Measurements from ENCODE around the gene SLC2A8.
A peak's percentile ranks its signal among the peaks of the same experiment; 100 is the strongest.

The SLC2A8 gene

DNA sequence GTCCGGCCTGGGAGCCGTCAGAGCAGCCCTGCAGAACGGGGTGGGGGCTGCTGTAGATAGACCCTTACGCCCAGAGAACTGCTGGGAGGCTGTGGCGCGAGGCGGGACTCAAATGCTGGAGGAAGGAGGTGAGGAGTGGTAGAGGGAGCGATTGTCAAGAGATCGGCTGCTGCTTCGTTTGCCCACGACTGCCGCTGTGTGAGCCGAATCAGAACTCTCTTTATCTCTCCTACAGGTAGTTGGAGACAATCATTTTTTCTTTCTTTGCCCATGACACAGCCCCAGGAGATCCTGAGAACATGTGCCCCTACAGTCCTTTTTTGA lies 27.7 kb downstream of the SLC2A8 start:
- Mint-ChIP-seq H3K9me3 (ENCODE audit: low read depth) (no peaks in the 10 kb centered on the region), H3K4me1 (ENCODE audit: low read depth) (peaks cover 44% of the 10 kb centered on the region), H3K27me3 (no peaks in the 10 kb centered on the region), H3K27ac (peak overlapping the region; percentile 99), H3K4me3 (peak overlapping the region; percentile 98), H3K36me3 (peaks cover 9% of the 10 kb centered on the region)

GRCh38 chr9:127426756-127427155 lies 29.8 kb downstream of the SLC2A8 start:
- Mint-ChIP-seq H3K27ac (peak overlapping the region; percentile 92), H3K9me3 (ENCODE audit: low read depth) (no peaks in the 10 kb centered on the region), H3K27me3 (no peaks in the 10 kb centered on the region), H3K4me3 (peak overlapping the region; percentile 98), H3K36me3 (peaks cover 20% of the 10 kb centered on the region), H3K4me1 (ENCODE audit: low read depth) (peaks cover 44% of the 10 kb centered on the region)

DNA sequence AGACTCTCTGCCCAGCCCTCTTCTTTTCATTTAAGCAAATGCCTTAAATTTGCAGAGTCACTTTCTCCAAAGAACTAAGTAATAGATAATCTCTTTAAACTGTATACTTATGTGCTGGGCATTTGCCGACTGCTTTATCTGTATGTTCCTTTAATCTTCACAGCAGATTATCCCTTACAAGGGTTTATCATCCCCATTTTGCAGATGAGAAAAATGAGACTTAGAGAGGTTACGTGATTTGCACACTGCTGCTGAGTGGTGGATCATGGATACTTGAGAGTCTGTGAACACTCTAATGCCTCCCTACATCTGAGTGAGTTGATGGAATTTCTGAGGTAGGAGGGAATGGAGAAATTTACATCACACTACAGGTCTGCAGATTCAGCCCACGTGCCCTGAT lies 31.4 kb downstream of the SLC2A8 start:
- peaks cover 23% of the 10 kb centered on the region for H3K36me3 Mint-ChIP-seq
- H3K9me3 Mint-ChIP-seq (ENCODE audit: low read depth), result no peaks in the 10 kb centered on the region
- H3K27me3 Mint-ChIP-seq, result no peaks in the 10 kb centered on the region
- H3K4me1 Mint-ChIP-seq (ENCODE audit: low read depth), result peaks cover 41% of the 10 kb centered on the region
- peak overlapping the region; percentile 58 for H3K4me3 Mint-ChIP-seq
- peak overlapping the region; percentile 41 for H3K27ac Mint-ChIP-seq

- Mint-ChIP-seq H3K4me3 (no peak overlapping the region), H3K27me3 (no peaks in the 10 kb centered on the region), H3K9me3 (ENCODE audit: low read depth) (no peaks in the 10 kb centered on the region), H3K27ac (peak overlapping the region; percentile 8), H3K36me3 (peaks cover 32% of the 10 kb centered on the region), H3K4me1 (ENCODE audit: low read depth) (peaks cover 33% of the 10 kb centered on the region)
Measured at GRCh38 chr9:127430415-127430814, 33.4 kb downstream of the SLC2A8 start.

GRCh38 chr9:127437497-127438264 lies 40.7 kb downstream of the SLC2A8 start:
- H3K9me3 Mint-ChIP-seq (ENCODE audit: low read depth), result no peaks in the 10 kb centered on the region
- peaks cover 11% of the 10 kb centered on the region for H3K4me1 Mint-ChIP-seq (ENCODE audit: low read depth)
- peaks cover 20% of the 10 kb centered on the region for H3K36me3 Mint-ChIP-seq
- H3K27me3 Mint-ChIP-seq, result no peaks in the 10 kb centered on the region
- peak overlapping the region; percentile 50 for H3K27ac Mint-ChIP-seq
- peak overlapping the region; percentile 7 for H3K4me3 Mint-ChIP-seq

DNA sequence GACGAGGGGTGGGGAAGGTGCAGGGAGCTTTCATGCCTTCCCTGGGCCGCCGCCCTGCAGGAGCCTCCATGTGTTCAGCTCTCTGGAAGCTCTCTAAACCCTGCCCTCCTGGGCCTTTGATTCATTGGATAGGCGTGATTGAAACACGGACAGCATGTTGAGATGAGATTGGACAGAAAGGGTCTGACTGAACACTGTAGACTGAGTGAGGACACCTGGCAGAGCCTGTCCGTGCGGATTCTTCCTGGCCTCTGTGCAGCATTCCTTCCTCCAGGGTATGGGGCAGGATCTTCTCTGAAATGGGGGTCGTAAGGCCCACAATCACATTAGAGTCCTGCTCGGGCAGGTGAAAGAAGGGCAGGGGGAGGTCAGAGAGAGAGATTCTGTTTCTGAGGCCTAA lies 41.4 kb downstream of the SLC2A8 start:
- peaks cover 20% of the 10 kb centered on the region for H3K36me3 Mint-ChIP-seq
- no peak overlapping the region for H3K27ac Mint-ChIP-seq
- H3K4me1 Mint-ChIP-seq (ENCODE audit: low read depth), result peaks cover 11% of the 10 kb centered on the region
- no peaks in the 10 kb centered on the region for H3K9me3 Mint-ChIP-seq (ENCODE audit: low read depth)
- H3K27me3 Mint-ChIP-seq, result no peaks in the 10 kb centered on the region
- H3K4me3 Mint-ChIP-seq, result no peak overlapping the region

GRCh38 chr9:127444283-127444920 lies 47.4 kb downstream of the SLC2A8 start:
- Mint-ChIP-seq H3K4me1 (ENCODE audit: low read depth) (peaks cover 29% of the 10 kb centered on the region), H3K4me3 (no peak overlapping the region), H3K36me3 (peaks cover 35% of the 10 kb centered on the region), H3K9me3 (ENCODE audit: low read depth) (no peaks in the 10 kb centered on the region), H3K27ac (peak overlapping the region; percentile 89), H3K27me3 (no peaks in the 10 kb centered on the region)

DNA sequence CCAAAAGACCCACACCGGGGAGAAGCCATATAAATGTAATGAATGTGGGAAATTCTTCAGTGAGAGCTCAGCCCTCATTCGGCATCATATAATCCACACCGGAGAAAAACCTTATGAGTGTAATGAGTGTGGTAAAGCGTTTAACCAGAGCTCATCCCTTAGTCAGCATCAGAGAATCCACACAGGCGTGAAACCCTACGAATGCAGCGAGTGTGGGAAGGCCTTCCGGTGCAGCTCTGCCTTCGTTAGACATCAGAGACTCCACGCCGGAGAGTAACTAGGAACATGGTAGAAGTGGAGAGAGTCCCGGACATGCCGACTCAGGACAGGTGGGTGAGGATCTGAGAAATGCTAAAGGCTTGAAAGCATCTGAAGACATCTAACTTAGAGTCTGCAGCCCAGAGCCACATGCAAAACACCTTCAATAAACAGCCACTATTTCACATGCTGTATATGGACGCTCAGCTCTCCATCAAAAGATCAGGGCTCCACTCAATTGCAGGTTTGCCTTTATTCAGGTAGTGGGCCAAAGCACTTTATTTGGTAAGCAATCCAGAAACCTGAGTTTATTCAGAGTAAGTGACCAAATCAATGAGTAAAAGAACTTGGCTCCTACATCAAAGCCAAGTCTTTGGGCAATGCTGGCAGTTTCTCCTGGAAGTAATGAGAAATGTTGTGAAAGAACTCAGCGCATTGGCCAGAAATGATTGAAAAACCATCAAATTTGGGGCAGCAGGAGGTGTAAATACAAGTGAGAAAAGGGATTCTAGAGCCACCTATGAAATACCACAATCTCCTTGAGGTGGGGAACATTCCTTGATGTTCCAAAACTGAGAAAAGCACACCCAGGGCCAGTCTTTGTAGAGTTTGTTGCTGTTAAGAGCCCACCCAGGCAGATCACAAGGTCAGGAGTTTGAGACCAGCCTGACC lies 48.2 kb downstream of the SLC2A8 start:
- Mint-ChIP-seq H3K4me3 (no peak overlapping the region), H3K27ac (peak overlapping the region; percentile 89), H3K9me3 (ENCODE audit: low read depth) (no peaks in the 10 kb centered on the region), H3K27me3 (no peaks in the 10 kb centered on the region), H3K4me1 (ENCODE audit: low read depth) (peaks cover 35% of the 10 kb centered on the region), H3K36me3 (peaks cover 40% of the 10 kb centered on the region)

DNA sequence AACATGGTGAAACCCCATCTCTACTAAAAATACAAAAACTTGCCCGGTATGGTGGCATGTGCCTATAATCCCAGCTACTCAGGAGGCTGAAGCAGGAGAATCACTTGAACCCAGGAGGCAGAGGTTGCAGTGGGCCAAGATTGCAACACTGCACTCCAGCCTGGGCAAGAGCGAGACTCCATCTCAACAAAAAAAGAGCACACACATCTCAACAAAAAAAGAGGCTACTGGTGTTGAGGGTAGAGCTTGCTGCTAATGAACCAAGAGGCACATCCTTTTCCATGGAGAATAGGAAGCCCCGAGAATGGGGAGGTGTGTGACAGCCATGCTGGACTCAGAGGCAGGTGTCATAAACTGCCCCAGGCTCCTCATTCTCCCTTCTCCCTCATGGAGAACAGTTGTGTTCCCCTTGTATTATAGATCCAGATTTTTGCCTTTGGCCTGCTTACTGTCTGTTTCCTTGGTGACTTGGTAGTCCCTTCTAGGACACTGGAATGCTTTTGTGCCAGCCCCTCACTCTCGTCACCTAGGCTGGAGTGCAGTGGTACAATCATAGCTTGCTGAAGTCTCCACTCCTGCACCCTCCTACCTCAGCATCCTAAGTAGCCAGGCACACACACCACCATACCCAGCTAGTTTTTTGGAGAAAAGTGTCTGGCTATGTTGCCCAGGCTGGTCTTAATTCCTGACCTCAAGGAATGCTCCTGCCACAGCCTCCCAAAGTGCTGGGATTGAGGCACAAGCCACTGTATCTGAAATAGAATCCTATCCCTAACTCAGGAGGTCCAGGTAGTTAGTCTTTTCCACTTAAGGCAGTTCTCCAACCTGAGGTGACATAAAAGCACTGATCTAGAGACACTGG lies 49.1 kb downstream of the SLC2A8 start:
- Mint-ChIP-seq H3K4me3 (peak overlapping the region; percentile 5), H3K9me3 (ENCODE audit: low read depth) (no peaks in the 10 kb centered on the region), H3K27ac (peak overlapping the region; percentile 89), H3K36me3 (peaks cover 37% of the 10 kb centered on the region), H3K27me3 (no peaks in the 10 kb centered on the region), H3K4me1 (ENCODE audit: low read depth) (peaks cover 37% of the 10 kb centered on the region)

- Mint-ChIP-seq H3K9me3 (ENCODE audit: low read depth) (no peaks in the 10 kb centered on the region), H3K36me3 (peaks cover 37% of the 10 kb centered on the region), H3K27ac (peak overlapping the region; percentile 97), H3K27me3 (no peaks in the 10 kb centered on the region), H3K4me3 (peak overlapping the region; percentile 96), H3K4me1 (ENCODE audit: low read depth) (peaks cover 37% of the 10 kb centered on the region)
Measured at GRCh38 chr9:127446713-127447415, 49.9 kb downstream of the SLC2A8 start.

GRCh38 chr9:127447416-127448111 lies 50.6 kb downstream of the SLC2A8 start:
- H3K27ac Mint-ChIP-seq, result peak overlapping the region; percentile 97
- no peaks in the 10 kb centered on the region for H3K27me3 Mint-ChIP-seq
- no peaks in the 10 kb centered on the region for H3K9me3 Mint-ChIP-seq (ENCODE audit: low read depth)
- peaks cover 40% of the 10 kb centered on the region for H3K4me1 Mint-ChIP-seq (ENCODE audit: low read depth)
- peak overlapping the region; percentile 96 for H3K4me3 Mint-ChIP-seq
- H3K36me3 Mint-ChIP-seq, result peaks cover 36% of the 10 kb centered on the region

DNA sequence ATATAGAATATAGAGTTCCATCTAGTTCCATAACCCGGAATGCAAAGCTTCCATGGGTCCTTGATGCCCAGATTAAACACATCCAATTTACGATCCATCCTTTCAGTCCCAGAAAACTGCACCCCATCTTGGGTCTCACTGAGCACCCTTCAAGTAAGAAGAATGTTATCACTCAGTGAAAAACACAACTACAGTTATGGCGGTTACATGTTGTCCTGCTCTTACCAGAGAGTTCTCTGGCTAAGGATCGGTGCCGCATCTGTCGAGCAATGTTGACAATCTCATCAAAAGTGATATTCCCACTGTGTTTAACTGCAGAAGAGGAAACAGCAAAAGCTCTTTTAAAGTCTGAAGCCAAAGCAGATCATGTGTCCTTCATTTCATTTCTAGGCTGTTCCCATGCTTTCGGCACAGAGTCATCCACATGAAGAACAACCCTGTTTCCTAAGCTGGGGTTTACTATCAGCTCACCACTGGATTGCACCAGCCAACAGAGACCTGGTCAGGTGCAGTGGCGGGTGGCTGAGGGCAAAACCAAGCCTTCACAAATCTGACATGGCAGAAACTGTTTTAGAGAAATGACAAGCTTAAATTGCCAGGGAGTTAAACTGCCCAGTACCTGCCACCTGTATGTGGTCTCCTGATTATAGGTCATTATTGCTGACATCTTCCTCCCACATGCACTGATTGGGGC lies 51.3 kb downstream of the SLC2A8 start:
- no peaks in the 10 kb centered on the region for H3K27me3 Mint-ChIP-seq
- H3K27ac Mint-ChIP-seq, result peak overlapping the region; percentile 97
- peaks cover 40% of the 10 kb centered on the region for H3K4me1 Mint-ChIP-seq (ENCODE audit: low read depth)
- H3K4me3 Mint-ChIP-seq, result peak overlapping the region; percentile 96
- peaks cover 36% of the 10 kb centered on the region for H3K36me3 Mint-ChIP-seq
- no peaks in the 10 kb centered on the region for H3K9me3 Mint-ChIP-seq (ENCODE audit: low read depth)
